ENCODE results near the gene CIT.

DNA sequence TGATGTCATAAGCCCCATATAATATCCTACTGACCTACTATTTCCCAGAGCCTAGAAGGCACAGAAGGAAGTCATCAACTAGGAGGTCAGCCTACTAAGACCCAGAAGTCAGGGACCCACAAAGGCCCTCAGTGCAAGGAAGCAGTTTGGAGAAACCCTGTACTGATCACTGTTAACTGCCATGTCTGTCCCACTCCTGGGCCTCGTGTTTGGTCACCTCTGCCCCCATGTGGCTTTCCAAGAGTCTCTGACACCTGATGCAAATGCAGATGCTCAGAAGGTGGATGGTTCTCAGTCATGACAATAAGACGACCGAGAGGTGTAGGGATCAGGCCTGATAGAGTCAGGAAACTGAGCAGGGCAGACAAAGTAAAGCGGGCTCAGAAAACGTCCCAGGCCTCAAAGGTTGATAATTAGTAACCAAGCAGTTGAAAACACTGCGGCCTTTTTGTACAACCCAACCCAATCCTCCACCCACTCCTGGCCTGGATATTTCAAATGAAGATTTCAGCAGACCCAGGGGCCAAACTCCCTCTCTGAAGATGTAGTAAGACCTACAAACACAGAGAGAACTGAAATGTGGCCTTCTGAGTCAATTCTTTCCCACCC, 185.8 kb downstream of the CIT start:
- TF ChIP-seq TAF1 (IDR thresholded peaks at IDR 0.05; ENCODE audit: borderline replicate concordance, insufficient read depth, low read length) (no peak), POLR2AphosphoS5 (IDR thresholded peaks at IDR 0.05; ENCODE audit: low read depth, low read length) (no peak), SIN3A (IDR thresholded peaks at IDR 0.05; ENCODE audit: borderline replicate concordance, insufficient read depth, low read length) (no peak), FOXP2 (optimal IDR thresholded peaks at IDR 0.05; ENCODE audit: borderline replicate concordance, extremely low read depth, extremely low read length, insufficient read depth) (no peak)
- TF ChIP-seq, protein P1, sequence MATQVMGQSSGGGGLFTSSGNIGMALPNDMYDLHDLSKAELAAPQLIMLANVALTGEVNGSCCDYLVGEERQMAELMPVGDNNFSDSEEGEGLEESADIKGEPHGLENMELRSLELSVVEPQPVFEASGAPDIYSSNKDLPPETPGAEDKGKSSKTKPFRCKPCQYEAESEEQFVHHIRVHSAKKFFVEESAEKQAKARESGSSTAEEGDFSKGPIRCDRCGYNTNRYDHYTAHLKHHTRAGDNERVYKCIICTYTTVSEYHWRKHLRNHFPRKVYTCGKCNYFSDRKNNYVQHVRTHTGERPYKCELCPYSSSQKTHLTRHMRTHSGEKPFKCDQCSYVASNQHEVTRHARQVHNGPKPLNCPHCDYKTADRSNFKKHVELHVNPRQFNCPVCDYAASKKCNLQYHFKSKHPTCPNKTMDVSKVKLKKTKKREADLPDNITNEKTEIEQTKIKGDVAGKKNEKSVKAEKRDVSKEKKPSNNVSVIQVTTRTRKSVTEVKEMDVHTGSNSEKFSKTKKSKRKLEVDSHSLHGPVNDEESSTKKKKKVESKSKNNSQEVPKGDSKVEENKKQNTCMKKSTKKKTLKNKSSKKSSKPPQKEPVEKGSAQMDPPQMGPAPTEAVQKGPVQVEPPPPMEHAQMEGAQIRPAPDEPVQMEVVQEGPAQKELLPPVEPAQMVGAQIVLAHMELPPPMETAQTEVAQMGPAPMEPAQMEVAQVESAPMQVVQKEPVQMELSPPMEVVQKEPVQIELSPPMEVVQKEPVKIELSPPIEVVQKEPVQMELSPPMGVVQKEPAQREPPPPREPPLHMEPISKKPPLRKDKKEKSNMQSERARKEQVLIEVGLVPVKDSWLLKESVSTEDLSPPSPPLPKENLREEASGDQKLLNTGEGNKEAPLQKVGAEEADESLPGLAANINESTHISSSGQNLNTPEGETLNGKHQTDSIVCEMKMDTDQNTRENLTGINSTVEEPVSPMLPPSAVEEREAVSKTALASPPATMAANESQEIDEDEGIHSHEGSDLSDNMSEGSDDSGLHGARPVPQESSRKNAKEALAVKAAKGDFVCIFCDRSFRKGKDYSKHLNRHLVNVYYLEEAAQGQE (IDR thresholded peaks at IDR 0.05; ENCODE audit: insufficient read depth in 1 of 2, low read depth in 2 of 2, low read length in 2 of 2) = no peak
